ENCODE measurements around the gene MKKS. TPM values are rescaled to one million over a fixed set of nuclear protein-coding genes. Genes with fewer than 3 reads are reported as not detected.

Gene MKKS
- total and polyA plus RNA-seq, 7 experiments from 2014 or later: 4.5 to 38.6 (median 15.5) TPM

- POLR2A ChIA-PET: interaction anchor here (0.7 to 1.7 kb wide), 9 partner anchors 9 to 400 kb away, joined by 3 to 9 read pairs (median 4); partner anchors contain the start of gene ANKEF1
- peak overlapping the region; percentile 99 for H3K4me3 ChIP-seq (ENCODE audit: low read length)
- peaks cover 31 to 64% (median 51%) of the 10 kb centered on the region in 7 donors for H3K4me1 Mint-ChIP-seq
- CTCF ChIA-PET: interaction anchor here (1.2 to 2.3 kb wide), 2 partner anchors 8 to 9 kb away, joined by 3 to 7 read pairs; no protein-coding TSS in a partner anchor
- ATAC-seq (peak; percentile 74), DNase-seq (peak; percentile 37 to 84 (median 79))
- no peaks in the 10 kb centered on the region for H3K9me3 Mint-ChIP-seq
- peak overlapping the region; percentile 82 for H3K27ac ChIP-seq (ENCODE audit: low read depth, low read length)
- H3K4me1 ChIP-seq (ENCODE audit: control insufficient read depth in 2 of 2, insufficient read depth in 2 of 2, low read length in 2 of 2): peaks cover 0 to 4% of the 10 kb centered on the region in 2 donors
- H3K27me3 ChIP-seq (ENCODE audit: control insufficient read depth in 2 of 2, insufficient read depth in 2 of 2, low read length in 2 of 2): no peaks in the 10 kb centered on the region
- no peaks in the 10 kb centered on the region for H3K9me3 ChIP-seq (ENCODE audit: control insufficient read depth in 2 of 3, low read length in 3 of 3)
- H3K27ac Mint-ChIP-seq: peak overlapping the region; percentile 90 to 99 (median 97)
- no peaks in the 10 kb centered on the region for H3K36me3 ChIP-seq (ENCODE audit: control insufficient read depth in 2 of 3, insufficient read depth in 3 of 3, low read length in 3 of 3)
- H3K4me3 Mint-ChIP-seq: peak overlapping the region; percentile 89 to 99 (median 96)
- intact Hi-C loops (cut with micrococcal nuclease): loop anchor here (1.0 to 5.0 kb wide), 8 partner anchors 13 to 1458 kb away; no protein-coding TSS in a partner anchor
- H3K27me3 Mint-ChIP-seq: no peaks in the 10 kb centered on the region
- H3K36me3 Mint-ChIP-seq: no peaks in the 10 kb centered on the region
Measured at GRCh38 chr20:10434467-10434831, 427 bp upstream of the MKKS start.

GRCh38 chr20:10433014-10433622 is 904 bp downstream of the MKKS start:
- Mint-ChIP-seq H3K36me3 (peaks cover 0 to 3% (median 0%) of the 10 kb centered on the region in 5 donors), H3K9me3 (no peaks in the 10 kb centered on the region), H3K27me3 (no peaks in the 10 kb centered on the region), H3K4me1 (peaks cover 37 to 76% (median 62%) of the 10 kb centered on the region in 7 donors), H3K27ac (peak overlapping the region; percentile 90 to 99 (median 97)), H3K4me3 (peak overlapping the region; percentile 89 to 99 (median 96))
- ChIA-PET POLR2A (no interaction called here), CTCF (no interaction called here)
- Histone ChIP-seq H3K9me3 (ENCODE audit: control insufficient read depth in 2 of 3, low read length in 3 of 3) (no peaks in the 10 kb centered on the region), H3K36me3 (ENCODE audit: control insufficient read depth in 2 of 3, insufficient read depth in 3 of 3, low read length in 3 of 3) (no peaks in the 10 kb centered on the region), H3K4me1 (ENCODE audit: control insufficient read depth in 2 of 2, insufficient read depth in 2 of 2, low read length in 2 of 2) (peaks cover 0 to 4% of the 10 kb centered on the region in 2 donors), H3K4me3 (ENCODE audit: low read length) (peak overlapping the region; percentile 99), H3K27me3 (ENCODE audit: control insufficient read depth in 2 of 2, insufficient read depth in 2 of 2, low read length in 2 of 2) (no peaks in the 10 kb centered on the region), H3K27ac (ENCODE audit: low read depth, low read length) (peak overlapping the region; percentile 82)
- ATAC-seq (no peak), DNase-seq (peak in 2 of 9 donors; percentile 2 to 12)
- intact Hi-C loops (cut with micrococcal nuclease): loop anchor here in 1 of 2 donors (5.0 kb wide), 1 partner anchor 1459 kb away; no protein-coding TSS in a partner anchor

GRCh38 chr20:10432079-10432478 is 1.9 kb downstream of the MKKS start:
- H3K27me3 Mint-ChIP-seq: no peaks in the 10 kb centered on the region
- no peaks in the 10 kb centered on the region for H3K9me3 Mint-ChIP-seq
- H3K4me3 Mint-ChIP-seq: peak overlapping the region in 7 of 10 donors; percentile 15 to 68 (median 28)
- H3K4me1 Mint-ChIP-seq: peaks cover 36 to 75% (median 60%) of the 10 kb centered on the region in 7 donors
- Histone ChIP-seq H3K4me3 (ENCODE audit: low read length) (no peak overlapping the region), H3K4me1 (ENCODE audit: control insufficient read depth in 2 of 2, insufficient read depth in 2 of 2, low read length in 2 of 2) (peaks cover 0 to 4% of the 10 kb centered on the region in 2 donors), H3K36me3 (ENCODE audit: control insufficient read depth in 2 of 3, insufficient read depth in 3 of 3, low read length in 3 of 3) (no peaks in the 10 kb centered on the region), H3K9me3 (ENCODE audit: control insufficient read depth in 2 of 3, low read length in 3 of 3) (no peaks in the 10 kb centered on the region), H3K27me3 (ENCODE audit: control insufficient read depth in 2 of 2, insufficient read depth in 2 of 2, low read length in 2 of 2) (no peaks in the 10 kb centered on the region), H3K27ac (ENCODE audit: low read depth, low read length) (no peak overlapping the region)
- intact Hi-C loops (cut with micrococcal nuclease): loop anchor here in 1 of 2 donors (5.0 kb wide), 1 partner anchor 1460 kb away; no protein-coding TSS in a partner anchor
- ChIA-PET POLR2A (no interaction called here), CTCF (no interaction called here)
- peaks cover 0 to 3% (median 0%) of the 10 kb centered on the region in 5 donors for H3K36me3 Mint-ChIP-seq
- H3K27ac Mint-ChIP-seq: peak overlapping the region in 7 of 9 donors; percentile 10 to 76 (median 48)
- ATAC-seq (no peak), DNase-seq (no peak)

- H3K36me3 ChIP-seq (ENCODE audit: control insufficient read depth in 2 of 3, insufficient read depth in 3 of 3, low read length in 3 of 3): no peaks in the 10 kb centered on the region
- intact Hi-C loops (cut with micrococcal nuclease): loop anchor here in 1 of 2 donors (5.0 kb wide), 1 partner anchor 1462 kb away; no protein-coding TSS in a partner anchor
- Mint-ChIP-seq H3K36me3 (peaks cover 0 to 4% (median 0%) of the 10 kb centered on the region in 5 donors), H3K27ac (peak overlapping the region in 2 of 9 donors; percentile 15 to 18), H3K27me3 (no peaks in the 10 kb centered on the region), H3K4me1 (peaks cover 30 to 72% (median 57%) of the 10 kb centered on the region in 7 donors), H3K4me3 (no peak overlapping the region), H3K9me3 (no peaks in the 10 kb centered on the region)
- peaks cover 0 to 3% of the 10 kb centered on the region in 2 donors for H3K4me1 ChIP-seq (ENCODE audit: control insufficient read depth in 2 of 2, insufficient read depth in 2 of 2, low read length in 2 of 2)
- POLR2A ChIA-PET: no interaction called here
- H3K27me3 ChIP-seq (ENCODE audit: control insufficient read depth in 2 of 2, insufficient read depth in 2 of 2, low read length in 2 of 2): no peaks in the 10 kb centered on the region
- no peak overlapping the region for H3K4me3 ChIP-seq (ENCODE audit: low read length)
- CTCF ChIA-PET: interaction anchor here (6.2 kb wide), 1 partner anchor 451 kb away, joined by 56 read pairs; no protein-coding TSS in a partner anchor
- no peaks in the 10 kb centered on the region for H3K9me3 ChIP-seq (ENCODE audit: control insufficient read depth in 2 of 3, low read length in 3 of 3)
- H3K27ac ChIP-seq (ENCODE audit: low read depth, low read length): no peak overlapping the region
- ATAC-seq: no peak
- no peak for DNase-seq
Measured at GRCh38 chr20:10430704-10431103, 3.3 kb downstream of the MKKS start.

GRCh38 chr20:10430000-10430466 is 4.0 kb downstream of the MKKS start:
- no peaks in the 10 kb centered on the region for H3K4me1 ChIP-seq (ENCODE audit: control insufficient read depth in 2 of 2, insufficient read depth in 2 of 2, low read length in 2 of 2)
- ChIA-PET CTCF (interaction anchor here (6.2 kb wide), 1 partner anchor 450 kb away, joined by 56 read pairs; no protein-coding TSS in a partner anchor), POLR2A (no interaction called here)
- H3K27me3 ChIP-seq (ENCODE audit: control insufficient read depth in 2 of 2, insufficient read depth in 2 of 2, low read length in 2 of 2): no peaks in the 10 kb centered on the region
- H3K4me3 ChIP-seq (ENCODE audit: low read length): no peak overlapping the region
- peaks cover 0 to 4% (median 0%) of the 10 kb centered on the region in 5 donors for H3K36me3 Mint-ChIP-seq
- no peak for ATAC-seq
- no peaks in the 10 kb centered on the region for H3K36me3 ChIP-seq (ENCODE audit: control insufficient read depth in 2 of 3, insufficient read depth in 3 of 3, low read length in 3 of 3)
- peak overlapping the region in 3 of 9 donors; percentile 15 to 18 (median 16) for H3K27ac Mint-ChIP-seq
- H3K9me3 Mint-ChIP-seq: no peaks in the 10 kb centered on the region
- no peak overlapping the region for H3K27ac ChIP-seq (ENCODE audit: low read depth, low read length)
- H3K9me3 ChIP-seq (ENCODE audit: control insufficient read depth in 2 of 3, low read length in 3 of 3): no peaks in the 10 kb centered on the region
- DNase-seq: no peak
- H3K4me3 Mint-ChIP-seq: no peak overlapping the region
- H3K4me1 Mint-ChIP-seq: peaks cover 27 to 65% (median 50%) of the 10 kb centered on the region in 7 donors
- intact Hi-C loops (cut with micrococcal nuclease): loop anchor here in 1 of 2 donors (5.0 kb wide), 2 partner anchors 113 to 1462 kb away; no protein-coding TSS in a partner anchor
- H3K27me3 Mint-ChIP-seq: no peaks in the 10 kb centered on the region

- Histone ChIP-seq H3K27me3 (ENCODE audit: control insufficient read depth in 2 of 2, insufficient read depth in 2 of 2, low read length in 2 of 2) (no peaks in the 10 kb centered on the region), H3K36me3 (ENCODE audit: control insufficient read depth in 2 of 3, insufficient read depth in 3 of 3, low read length in 3 of 3) (no peaks in the 10 kb centered on the region), H3K4me1 (ENCODE audit: control insufficient read depth in 2 of 2, insufficient read depth in 2 of 2, low read length in 2 of 2) (no peaks in the 10 kb centered on the region), H3K27ac (ENCODE audit: low read depth, low read length) (no peak overlapping the region), H3K9me3 (ENCODE audit: control insufficient read depth in 2 of 3, low read length in 3 of 3) (no peaks in the 10 kb centered on the region), H3K4me3 (ENCODE audit: low read length) (no peak overlapping the region)
- Mint-ChIP-seq H3K27me3 (no peaks in the 10 kb centered on the region), H3K27ac (peak overlapping the region in 3 of 9 donors; percentile 9 to 42 (median 19)), H3K36me3 (peaks cover 0 to 4% (median 0%) of the 10 kb centered on the region in 5 donors), H3K4me3 (no peak overlapping the region), H3K9me3 (no peaks in the 10 kb centered on the region), H3K4me1 (peaks cover 27 to 63% (median 48%) of the 10 kb centered on the region in 7 donors)
- no peak for DNase-seq
- no peak for ATAC-seq
- CTCF ChIA-PET: interaction anchor here (6.2 kb wide), 1 partner anchor 449 kb away, joined by 56 read pairs; no protein-coding TSS in a partner anchor
- POLR2A ChIA-PET: no interaction called here
- intact Hi-C loops (cut with micrococcal nuclease): loop anchor here in 1 of 2 donors (5.0 kb wide), 1 partner anchor 112 kb away; no protein-coding TSS in a partner anchor
Measured at GRCh38 chr20:10429443-10429981, 4.5 kb downstream of the MKKS start.

Measured in naive thymus-derived CD4-positive, alpha-beta T cell (primary cell).